HG02970 (cell line): Measurements from ENCODE around the gene IL1A.
"Not testable (repeated sequence)": the region's sequence is repeated elsewhere in the genome, so short reads cannot be mapped to it uniquely, and the experiment has no call there.

ENCODE experiments used
- ATAC-seq: cut with Tn5 transposase; IDR thresholded peaks from one replicate; pipeline ENCODE4 v1.9.1; 2021; ENCODE audit warnings: mild to moderate bottlenecking, moderate library complexity, moderate number of reproducible peaks; ENCODE audit not compliant: unreplicated experiment, low FRiP score

The IL1A gene

GRCh38 chr2:112784199-112785189, at the start of gene IL1A:
TSS of gene IL1A (minus strand) at chr2:112784493. CDS start at chr2:112783770, 723 bp downstream.
- no peak for ATAC-seq

GRCh38 chr2:112833976-112834375, 49.7 kb upstream of the IL1A start:
- no peak for ATAC-seq

GRCh38 chr2:112833639-112833931, 49.3 kb upstream of the IL1A start:
- not testable (repeated sequence) for ATAC-seq

GRCh38 chr2:112832841-112833638, 48.7 kb upstream of the IL1A start:
- ATAC-seq, result no peak

- ATAC-seq, result no peak
These were observed 47.9 kb upstream of the IL1A start for GRCh38 chr2:112831946-112832840.

GRCh38 chr2:112831513-112831845, 47.2 kb upstream of the IL1A start:
- no peak for ATAC-seq

GRCh38 chr2:112830682-112831512, 46.6 kb upstream of the IL1A start:
- no peak for ATAC-seq

GRCh38 chr2:112829961-112830681, 45.8 kb upstream of the IL1A start:
- ATAC-seq, result no peak

- no peak for ATAC-seq
These were observed 45.0 kb upstream of the IL1A start for GRCh38 chr2:112829101-112829960.

GRCh38 chr2:112828251-112828691, 44.0 kb upstream of the IL1A start:
- ATAC-seq, result no peak

GRCh38 chr2:112827604-112828185, 43.4 kb upstream of the IL1A start:
- no peak for ATAC-seq

- no peak for ATAC-seq
These were observed 42.7 kb upstream of the IL1A start for GRCh38 chr2:112827009-112827408.

- ATAC-seq, result no peak
These were observed 41.4 kb upstream of the IL1A start for GRCh38 chr2:112825706-112826105.

- no peak for ATAC-seq
These were observed 40.4 kb upstream of the IL1A start for GRCh38 chr2:112824694-112825085.

- ATAC-seq, result no peak
These were observed 37.4 kb upstream of the IL1A start for GRCh38 chr2:112821682-112822081.

- ATAC-seq, result no peak
These were observed 36.8 kb upstream of the IL1A start for GRCh38 chr2:112821142-112821541.

GRCh38 chr2:112820343-112820742, 36.0 kb upstream of the IL1A start:
- no peak for ATAC-seq

GRCh38 chr2:112819081-112819480, 34.8 kb upstream of the IL1A start:
- no peak for ATAC-seq
